Hepatocyte (in vitro differentiated cells): ENCODE results near the gene DSTYK. TPM values are rescaled to one million over a fixed set of nuclear protein-coding genes. Genes with fewer than 3 reads are reported as not detected.
A peak's percentile ranks its signal among the peaks of the same experiment; 100 is the strongest.

ENCODE experiments used
- DNase-seq: peaks from one replicate; pipeline ENCODE4 v3.0.0-alpha.2; 2016; ENCODE audit warnings: low spot score
- H2AFZ ChIP-seq: fragments of 200-600 bp; sonication (generic); 2 replicates; pipeline ENCODE4 v1.6.0; 2016; ENCODE audit warnings: antibody characterized with exemption, mild to moderate bottlenecking
- H3K27ac ChIP-seq: fragments of 200-600 bp; sonication (generic); 2 replicates; pipeline ENCODE4 v1.5.1; 2016; ENCODE audit warnings: mild to moderate bottlenecking
- H3K27me3 ChIP-seq: fragments of 200-600 bp; sonication (generic); 2 replicates; pipeline ENCODE4 v1.6.1; 2016
- H3K36me3 ChIP-seq: fragments of 200-600 bp; sonication (generic); replicated peaks from 2 replicates; pipeline ENCODE4 v1.5.1; 2016; ENCODE audit warnings: low read depth; ENCODE audit not compliant: insufficient read depth
- H3K4me1 ChIP-seq: fragments of 200-600 bp; sonication (generic); 2 replicates; pipeline ENCODE4 v1.5.1; 2016; ENCODE audit warnings: mild to moderate bottlenecking, moderate library complexity; ENCODE audit not compliant: insufficient read depth
- H3K4me2 ChIP-seq: fragments of 200-600 bp; sonication (generic); 2 replicates; pipeline ENCODE4 v1.6.0; 2016
- H3K4me3 ChIP-seq: fragments of 200-600 bp; sonication (generic); 2 replicates; pipeline ENCODE4 v1.5.1; 2016; ENCODE audit warnings: mild to moderate bottlenecking
- H3K79me2 ChIP-seq: fragments of 200-600 bp; sonication (generic); 2 replicates; pipeline ENCODE4 v1.6.0; 2017; ENCODE audit warnings: mild to moderate bottlenecking
- H3K9me2 ChIP-seq: fragments of 200-600 bp; sonication (generic); replicated peaks from 2 replicates; pipeline ENCODE4 v1.6.0; 2017; ENCODE audit warnings: mild to moderate bottlenecking; ENCODE audit not compliant: insufficient read depth
- H3K9me3 ChIP-seq: fragments of 200-600 bp; sonication (generic); 2 replicates; pipeline ENCODE4 v1.5.1; 2016; ENCODE audit warnings: low read depth, mild to moderate bottlenecking
- H4K20me1 ChIP-seq: fragments of 200-600 bp; sonication (generic); 2 replicates; pipeline ENCODE4 v1.6.0; 2016; ENCODE audit warnings: mild to moderate bottlenecking; ENCODE audit not compliant: insufficient read depth, poor library complexity, severe bottlenecking
- EZH2 ChIP-seq: fragments of 200-600 bp; sonication (generic); IDR thresholded peaks from 2 replicates; pipeline ENCODE4 v1.6.1; 2016; ENCODE audit warnings: antibody characterized with exemption, mild to moderate bottlenecking, borderline replicate concordance
- EZH2phosphoT487 ChIP-seq: fragments of 200-600 bp; sonication (generic); IDR thresholded peaks from one replicate; pipeline ENCODE4 v1.6.1; 2018; ENCODE audit warnings: antibody characterized with exemption, mild to moderate bottlenecking, low read depth, moderate library complexity; ENCODE audit not compliant: unreplicated experiment, severe bottlenecking
- WGBS: methylation state at CpG from one replicate; pipeline ENCODE4 v1.1.6; 2016; ENCODE audit warnings: low lambda C conversion rate; ENCODE audit errors: missing lambda C conversion rate; 5-methylcytosine and 5-hydroxymethylcytosine counted together
- polyA plus RNA-seq: library from polyadenylated mRNA; unstranded; fragments of >200 nt; fragmentation: Nextera tagmentation; extraction: Ambion mirVana; gene quantifications from 2 replicates; pipeline ENCODE4 v1.2.1, GENCODE V29; 2016
- total RNA-seq: library from RNA; depleted of rRNA; stranded (reverse); fragments of >200 nt; gene quantifications from 2 replicates; pipeline ENCODE4 v1.2.3, GENCODE V29; 2014
- TF ChIP-seq, protein P1 (sequence below): fragments of 200-600 bp; sonication (generic); IDR thresholded peaks from 2 replicates; pipeline ENCODE4 v1.5.1; 2016; ENCODE audit warnings: antibody characterized with exemption, mild to moderate bottlenecking; ENCODE audit not compliant: poor library complexity

DSTYK gene
- total and polyA plus RNA-seq, 2 experiments from 2014 or later: 7.7 to 11.0 TPM

DNA sequence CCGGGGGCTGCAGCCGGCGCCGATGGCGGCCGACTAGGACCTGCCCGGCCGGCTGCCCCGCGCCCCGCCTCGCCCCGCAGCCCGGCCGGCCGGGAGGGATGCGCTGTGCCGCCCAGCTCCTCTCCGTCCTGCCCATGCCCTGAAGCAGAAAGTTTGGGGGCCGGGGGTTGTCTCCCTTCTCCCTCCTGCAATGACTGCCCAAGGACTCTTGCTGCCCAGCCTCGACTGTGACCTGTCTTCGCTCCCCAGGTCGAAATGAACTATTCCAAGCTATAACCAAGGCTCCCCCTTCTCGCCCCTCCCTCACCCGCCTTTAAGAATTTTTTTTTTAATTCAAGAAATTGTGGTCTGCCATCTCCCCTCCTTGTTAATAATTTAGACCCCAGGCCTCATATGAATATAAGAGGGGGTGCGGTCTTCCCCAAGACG, 16.6 kb upstream of the DSTYK start:
- Histone ChIP-seq H2AFZ (peak overlapping the region; percentile 59), H3K4me1 (peaks cover 5% of the 10 kb centered on the region), H3K4me3 (peak overlapping the region; percentile 57), H3K9me2 (no peaks in the 10 kb centered on the region), H3K36me3 (no peaks in the 10 kb centered on the region), H3K27ac (no peak overlapping the region), H3K4me2 (peak overlapping the region; percentile 91), H4K20me1 (no peaks in the 10 kb centered on the region), H3K79me2 (no peaks in the 10 kb centered on the region), H3K9me3 (no peaks in the 10 kb centered on the region), H3K27me3 (peaks cover 13% of the 10 kb centered on the region)
- no peak for DNase-seq
- WGBS: 3% methylated on average over 6 of the region's 27 CpGs
- no peak for TF ChIP-seq EZH2phosphoT487
- TF ChIP-seq, protein P1, sequence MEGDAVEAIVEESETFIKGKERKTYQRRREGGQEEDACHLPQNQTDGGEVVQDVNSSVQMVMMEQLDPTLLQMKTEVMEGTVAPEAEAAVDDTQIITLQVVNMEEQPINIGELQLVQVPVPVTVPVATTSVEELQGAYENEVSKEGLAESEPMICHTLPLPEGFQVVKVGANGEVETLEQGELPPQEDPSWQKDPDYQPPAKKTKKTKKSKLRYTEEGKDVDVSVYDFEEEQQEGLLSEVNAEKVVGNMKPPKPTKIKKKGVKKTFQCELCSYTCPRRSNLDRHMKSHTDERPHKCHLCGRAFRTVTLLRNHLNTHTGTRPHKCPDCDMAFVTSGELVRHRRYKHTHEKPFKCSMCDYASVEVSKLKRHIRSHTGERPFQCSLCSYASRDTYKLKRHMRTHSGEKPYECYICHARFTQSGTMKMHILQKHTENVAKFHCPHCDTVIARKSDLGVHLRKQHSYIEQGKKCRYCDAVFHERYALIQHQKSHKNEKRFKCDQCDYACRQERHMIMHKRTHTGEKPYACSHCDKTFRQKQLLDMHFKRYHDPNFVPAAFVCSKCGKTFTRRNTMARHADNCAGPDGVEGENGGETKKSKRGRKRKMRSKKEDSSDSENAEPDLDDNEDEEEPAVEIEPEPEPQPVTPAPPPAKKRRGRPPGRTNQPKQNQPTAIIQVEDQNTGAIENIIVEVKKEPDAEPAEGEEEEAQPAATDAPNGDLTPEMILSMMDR: no peak
- no peak for TF ChIP-seq EZH2

DNA sequence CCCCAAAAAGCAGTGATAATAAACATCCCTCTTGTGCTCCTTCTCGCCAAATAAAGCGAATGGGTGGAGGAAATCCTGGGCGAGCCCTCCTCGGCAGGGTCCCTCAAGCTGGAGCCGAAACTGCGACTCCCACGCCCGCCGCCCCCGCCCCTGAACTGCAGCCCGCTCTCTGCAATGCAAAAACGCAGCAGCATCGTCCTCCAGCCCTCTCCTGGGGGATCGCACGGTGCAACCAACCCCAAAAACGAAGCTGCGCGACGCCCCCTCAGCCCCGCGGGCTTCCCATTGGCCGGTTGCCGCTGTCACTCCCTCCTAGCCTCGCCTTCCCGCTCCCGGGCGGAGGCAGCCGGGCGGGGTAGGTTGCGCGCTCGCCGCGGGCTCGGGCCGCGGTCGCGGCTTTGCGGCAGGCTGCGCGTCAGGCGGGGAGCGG, 16.1 kb upstream of the DSTYK start, which contains the start of gene TMCC2:
TSS of gene TMCC2 (plus strand) at position 363 of the 430 bp plus-strand sequence. CDS start 619 bp downstream, outside the sequence.
- no peaks in the 10 kb centered on the region for H3K9me3 ChIP-seq
- no peak within 1 kb of the TSS for H3K27ac ChIP-seq
- peak within 1 kb of the TSS; percentile 57 for H3K4me3 ChIP-seq
- no peaks in the 10 kb centered on the region for H4K20me1 ChIP-seq
- H2AFZ ChIP-seq: peak within 1 kb of the TSS; percentile 59
- H3K36me3 ChIP-seq: no peaks in the 10 kb centered on the region
- peak within 1 kb of the TSS; percentile 91 for H3K4me2 ChIP-seq
- TF ChIP-seq, protein P1: no peak
- TF ChIP-seq EZH2phosphoT487 (no peak), EZH2 (no peak)
- DNase-seq: peak; percentile 89
- under 1% methylated on average over 23 of the region's 44 CpGs for WGBS
- H3K4me1 ChIP-seq: peaks cover 5% of the 10 kb centered on the region
- peaks cover 13% of the 10 kb centered on the region for H3K27me3 ChIP-seq
- no peaks in the 10 kb centered on the region for H3K79me2 ChIP-seq
- H3K9me2 ChIP-seq: no peaks in the 10 kb centered on the region

DNA sequence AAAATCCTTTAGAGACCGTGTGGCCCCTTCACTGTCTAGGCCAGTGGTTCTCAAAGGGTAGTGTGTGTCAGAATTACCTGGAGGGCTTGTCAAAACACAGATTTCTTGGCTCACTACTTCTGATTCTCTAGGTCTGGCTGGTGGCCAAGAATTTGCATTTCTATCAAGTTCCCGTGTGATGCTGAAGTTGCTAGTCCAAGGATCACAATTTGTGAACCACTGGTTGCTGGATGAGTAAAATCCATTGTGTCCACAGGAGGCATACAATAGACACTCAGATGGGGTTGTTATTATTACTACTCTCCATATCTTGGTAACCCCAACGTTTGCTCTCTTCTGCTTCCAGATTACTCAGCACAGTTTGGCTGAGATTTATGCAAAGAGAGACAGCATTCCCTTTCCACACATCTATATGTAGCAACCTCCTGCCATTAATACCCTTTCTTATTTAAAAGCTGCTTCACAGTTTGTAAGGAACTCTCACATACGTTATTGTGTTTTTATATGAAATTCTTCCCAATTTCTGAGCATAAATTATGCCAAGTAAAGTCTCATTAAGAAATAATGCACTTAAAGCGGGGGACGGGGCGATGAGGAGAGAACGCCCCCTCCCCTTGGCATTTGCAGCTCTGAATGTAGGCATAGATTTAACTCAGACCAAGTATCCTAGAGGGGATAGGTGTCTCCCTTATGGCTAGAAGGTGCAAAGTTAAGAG, 15.5 kb upstream of the DSTYK start:
- H2AFZ ChIP-seq: peak overlapping the region; percentile 53
- no peaks in the 10 kb centered on the region for H3K9me3 ChIP-seq
- peaks cover 5% of the 10 kb centered on the region for H3K4me1 ChIP-seq
- H3K27ac ChIP-seq: no peak overlapping the region
- H3K27me3 ChIP-seq: peaks cover 13% of the 10 kb centered on the region
- no peaks in the 10 kb centered on the region for H3K79me2 ChIP-seq
- H3K4me2 ChIP-seq: peak overlapping the region; percentile 91
- TF ChIP-seq EZH2phosphoT487 (no peak), EZH2 (no peak)
- TF ChIP-seq, protein P1: no peak
- WGBS: 14% methylated on average over 8 of the region's 8 CpGs
- H4K20me1 ChIP-seq: no peaks in the 10 kb centered on the region
- no peaks in the 10 kb centered on the region for H3K36me3 ChIP-seq
- DNase-seq: no peak
- no peaks in the 10 kb centered on the region for H3K9me2 ChIP-seq
- peak overlapping the region; percentile 16 for H3K4me3 ChIP-seq
